ENCODE results near the gene DENND2A. TPM values are rescaled to one million over a fixed set of nuclear protein-coding genes. Genes with fewer than 3 reads are reported as not detected.

Gene DENND2A
- total RNA-seq, 6 donors from 2014 or later, result 4.1 to 27.8 (median 12.1) TPM

DNA sequence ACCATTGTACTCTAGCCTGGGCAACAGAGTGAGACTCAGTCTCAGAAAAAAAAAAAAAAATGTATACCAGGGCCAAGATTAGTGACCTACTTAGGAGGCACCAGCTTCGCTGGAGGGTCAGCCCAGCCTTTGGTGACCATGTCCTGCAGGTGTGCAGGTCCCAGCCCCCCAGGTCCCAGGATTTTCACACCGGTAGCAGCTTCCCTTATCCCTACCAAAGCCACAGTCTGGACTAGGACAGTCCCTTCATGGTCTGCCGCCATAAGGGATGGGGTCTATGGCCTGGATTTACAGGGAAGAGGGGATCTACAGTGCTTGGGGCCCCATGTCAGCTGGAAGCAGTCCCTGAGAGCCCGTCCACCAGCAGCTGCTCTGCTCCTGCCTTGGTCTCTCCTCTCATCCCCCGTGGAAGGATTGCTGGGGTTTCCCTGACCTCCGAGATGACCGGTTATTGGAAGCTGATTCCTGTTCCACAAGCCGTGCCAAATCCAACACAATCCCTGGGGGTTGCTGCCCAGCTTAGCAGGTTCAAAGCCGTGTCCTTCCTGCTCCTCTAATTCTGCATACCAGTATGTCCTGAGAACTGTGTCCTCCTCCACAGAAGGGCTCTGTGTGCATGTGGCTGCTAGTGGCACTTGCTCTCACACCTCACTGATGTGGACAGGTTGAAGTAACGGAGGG lies 44.9 kb upstream of the DENND2A start:
- TF ChIP-seq EP300 (IDR thresholded peaks at IDR 0.05) (no peak), POLR2A (IDR thresholded peaks at IDR 0.05) (no peak), POLR2AphosphoS5 (IDR thresholded peaks at IDR 0.05) (no peak)
- TF ChIP-seq, protein P1, sequence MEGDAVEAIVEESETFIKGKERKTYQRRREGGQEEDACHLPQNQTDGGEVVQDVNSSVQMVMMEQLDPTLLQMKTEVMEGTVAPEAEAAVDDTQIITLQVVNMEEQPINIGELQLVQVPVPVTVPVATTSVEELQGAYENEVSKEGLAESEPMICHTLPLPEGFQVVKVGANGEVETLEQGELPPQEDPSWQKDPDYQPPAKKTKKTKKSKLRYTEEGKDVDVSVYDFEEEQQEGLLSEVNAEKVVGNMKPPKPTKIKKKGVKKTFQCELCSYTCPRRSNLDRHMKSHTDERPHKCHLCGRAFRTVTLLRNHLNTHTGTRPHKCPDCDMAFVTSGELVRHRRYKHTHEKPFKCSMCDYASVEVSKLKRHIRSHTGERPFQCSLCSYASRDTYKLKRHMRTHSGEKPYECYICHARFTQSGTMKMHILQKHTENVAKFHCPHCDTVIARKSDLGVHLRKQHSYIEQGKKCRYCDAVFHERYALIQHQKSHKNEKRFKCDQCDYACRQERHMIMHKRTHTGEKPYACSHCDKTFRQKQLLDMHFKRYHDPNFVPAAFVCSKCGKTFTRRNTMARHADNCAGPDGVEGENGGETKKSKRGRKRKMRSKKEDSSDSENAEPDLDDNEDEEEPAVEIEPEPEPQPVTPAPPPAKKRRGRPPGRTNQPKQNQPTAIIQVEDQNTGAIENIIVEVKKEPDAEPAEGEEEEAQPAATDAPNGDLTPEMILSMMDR (IDR thresholded peaks at IDR 0.05), result no peak
- no peaks in the 10 kb centered on the region for H3K9me3 ChIP-seq
- peaks cover 2 to 65% (median 27%) of the 10 kb centered on the region in 4 donors for H3K36me3 ChIP-seq
- peak in 1 of 2 donors; percentile 34 for ATAC-seq (ENCODE audit: low FRiP score in 2 of 2)
- H3K4me1 ChIP-seq, result no peaks in the 10 kb centered on the region
- no peak overlapping the region for H3K27ac ChIP-seq
- DNase-seq, result no peak
- no peak overlapping the region for H3K4me3 ChIP-seq
- 87 to 91% methylated on average over 10 of the region's 10 CpGs for WGBS, 2 donors
- no peaks in the 10 kb centered on the region for H3K27me3 ChIP-seq

DNA sequence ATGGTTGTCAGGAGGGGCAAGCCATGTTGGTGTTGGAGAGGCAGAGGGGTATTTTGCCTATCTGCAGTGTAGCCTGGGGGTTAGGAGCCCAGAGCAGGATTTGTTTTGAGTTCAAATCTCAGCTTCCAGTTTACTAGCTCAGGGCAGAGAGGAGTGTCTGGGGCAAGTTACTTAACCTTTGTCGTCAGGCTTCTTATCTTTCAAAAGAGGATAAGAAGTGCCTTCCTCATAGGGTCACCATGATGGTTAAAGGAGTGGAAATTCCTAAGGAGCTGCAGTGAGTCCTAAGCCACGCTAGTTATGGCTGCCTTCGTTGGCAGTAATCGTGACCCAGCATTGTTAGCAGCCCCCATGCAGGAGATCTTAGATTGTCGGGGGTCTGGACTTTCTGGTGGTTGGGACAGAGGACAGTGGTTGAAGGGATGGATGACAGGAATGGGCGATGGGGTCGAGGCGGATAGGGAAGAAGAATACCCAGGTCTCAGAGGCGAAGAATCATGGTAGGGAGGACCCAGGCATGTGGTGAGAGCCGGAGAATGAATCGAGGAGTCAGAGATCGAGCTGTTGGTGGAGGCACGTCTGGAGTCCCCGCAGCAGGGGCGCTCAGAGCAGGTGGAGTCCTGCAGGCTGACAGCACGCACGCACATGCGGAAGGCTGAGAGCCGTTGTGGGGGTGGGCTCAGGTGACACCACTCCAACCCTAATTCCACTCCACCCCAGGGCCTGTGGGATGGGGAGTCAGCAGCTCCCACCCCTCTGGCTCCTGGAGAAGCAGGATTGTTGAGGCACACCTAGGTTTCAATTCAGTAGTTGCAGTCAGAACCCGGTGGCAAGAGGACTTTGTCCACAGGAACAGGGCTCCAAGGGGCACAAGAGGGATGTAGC lies 43.7 kb upstream of the DENND2A start:
- Histone ChIP-seq H3K4me3 (no peak overlapping the region), H3K36me3 (peaks cover 2 to 65% (median 26%) of the 10 kb centered on the region in 4 donors), H3K4me1 (no peaks in the 10 kb centered on the region), H3K27me3 (no peaks in the 10 kb centered on the region), H3K27ac (no peak overlapping the region), H3K9me3 (no peaks in the 10 kb centered on the region)
- DNase-seq (peak in 1 of 2 donors; percentile 66), ATAC-seq (ENCODE audit: low FRiP score in 2 of 2) (peak in 1 of 2 donors; percentile 55)
- WGBS, 2 donors, result 89 to 94% methylated on average over 20 of the region's 20 CpGs
- TF ChIP-seq POLR2AphosphoS5 (IDR thresholded peaks at IDR 0.05) (no peak), EP300 (IDR thresholded peaks at IDR 0.05) (no peak), POLR2A (IDR thresholded peaks at IDR 0.05) (no peak)
- TF ChIP-seq, protein P1 (IDR thresholded peaks at IDR 0.05), result no peak

DNA sequence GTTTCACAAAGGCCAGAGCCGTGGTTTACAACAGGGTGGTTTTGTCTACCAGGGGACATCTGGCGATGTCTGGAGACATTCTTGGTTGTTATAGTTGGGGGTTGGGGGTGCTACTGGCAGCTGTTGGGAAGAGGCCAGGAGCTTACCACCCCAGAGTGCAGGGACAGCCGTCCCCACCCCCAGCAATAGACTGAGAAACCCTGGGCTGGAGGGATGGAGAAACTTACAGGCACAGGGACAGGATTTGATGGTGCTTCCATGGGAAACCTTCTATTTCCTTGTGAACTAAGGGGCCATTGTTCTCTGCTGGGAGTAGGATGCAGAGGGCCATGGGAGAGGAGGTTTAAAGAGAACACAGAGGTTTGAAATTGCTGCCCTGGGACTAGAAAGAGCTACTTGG lies 43.0 kb upstream of the DENND2A start:
- H3K36me3 ChIP-seq, result peaks cover 2 to 70% (median 28%) of the 10 kb centered on the region in 4 donors
- no peak overlapping the region for H3K4me3 ChIP-seq
- no peaks in the 10 kb centered on the region for H3K4me1 ChIP-seq
- H3K27me3 ChIP-seq, result no peaks in the 10 kb centered on the region
- DNase-seq, result no peak
- WGBS, 2 donors, result 96 to 100% methylated on average over 2 to 3 of the region's 3 CpGs
- H3K9me3 ChIP-seq, result no peaks in the 10 kb centered on the region
- TF ChIP-seq POLR2A (IDR thresholded peaks at IDR 0.05) (no peak), EP300 (IDR thresholded peaks at IDR 0.05) (no peak), POLR2AphosphoS5 (IDR thresholded peaks at IDR 0.05) (no peak)
- TF ChIP-seq, protein P1 (IDR thresholded peaks at IDR 0.05), result no peak
- no peak for ATAC-seq (ENCODE audit: low FRiP score in 2 of 2)
- H3K27ac ChIP-seq, result no peak overlapping the region

DNA sequence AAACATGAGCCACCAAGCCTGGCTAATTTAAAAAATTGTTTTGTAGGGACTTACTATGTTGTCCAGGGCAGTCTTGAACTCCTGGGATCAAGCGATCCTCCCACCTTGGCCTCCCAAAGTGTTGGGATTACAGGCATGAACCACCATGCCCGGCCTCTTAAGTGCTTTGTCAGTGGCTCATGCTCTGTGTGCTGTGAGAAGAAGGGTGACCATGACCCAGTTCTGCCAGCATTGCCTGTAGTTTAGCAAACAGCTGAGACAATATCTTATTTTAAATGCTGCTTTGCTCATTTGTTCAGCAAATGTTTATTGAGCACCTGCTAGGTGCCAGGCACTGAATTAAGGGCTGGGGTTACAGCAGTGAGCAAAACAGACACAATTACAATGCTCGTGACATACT lies 41.2 kb upstream of the DENND2A start:
- Histone ChIP-seq H3K9me3 (no peaks in the 10 kb centered on the region), H3K27ac (no peak overlapping the region), H3K4me1 (no peaks in the 10 kb centered on the region), H3K36me3 (peaks cover 0 to 56% (median 21%) of the 10 kb centered on the region in 4 donors), H3K27me3 (no peaks in the 10 kb centered on the region), H3K4me3 (no peak overlapping the region)
- no peak for ATAC-seq (ENCODE audit: low FRiP score in 2 of 2)
- TF ChIP-seq POLR2A (IDR thresholded peaks at IDR 0.05) (no peak), EP300 (IDR thresholded peaks at IDR 0.05) (no peak), POLR2AphosphoS5 (IDR thresholded peaks at IDR 0.05) (no peak)
- TF ChIP-seq, protein P1 (IDR thresholded peaks at IDR 0.05), result no peak
- no peak for DNase-seq
- WGBS, 2 donors, result 95 to 100% methylated on average over 3 of the region's 3 CpGs
